PC-9 (cell line): Measurements from ENCODE around the gene STYXL1. TPM values are rescaled to one million over a fixed set of nuclear protein-coding genes. Genes with fewer than 3 reads are reported as not detected.

Experiments
- BruUV-seq: library from RNA; stranded (reverse); fragments of 400-500 nt; replicated peaks from 2 replicates; lab custom pipeline; 2021; lab: Mats Ljungman, UMichigan
- CTCF ChIA-PET: fragments of 300-600 bp; sonication (Branson Sonifier 250); formaldehyde crosslinking; loops from one replicate; lab custom pipeline; 2022; ENCODE audit warnings: antibody characterized with exemption; lab: Charles Lee
- POLR2A ChIA-PET: fragments of 300-600 bp; sonication (Branson Sonifier 250); formaldehyde crosslinking; loops from one replicate; lab custom pipeline; 2022; ENCODE audit warnings: antibody characterized with exemption; ENCODE audit not compliant: unreplicated experiment; lab: Charles Lee
- DNase-seq, 2 experiments: peaks; one replicate each; pipeline versions ENCODE4 v3.0.0 to v3.0.0-alpha.2; 2015 to 2022; ENCODE audit warnings: mixed read lengths in 1 of 2
- H2AFZ ChIP-seq: fragments of 200-600 bp; sonication (generic); 2 replicates; pipeline ENCODE4 v1.8.1; 2017; ENCODE audit warnings: antibody characterized with exemption
- H3F3A ChIP-seq: fragments of 200-600 bp; sonication (generic); 2 replicates; pipeline ENCODE4 v1.8.1; 2017; ENCODE audit warnings: antibody characterized with exemption, mild to moderate bottlenecking, low read depth; ENCODE audit not compliant: insufficient read depth
- H3K27ac ChIP-seq: fragments of 200-600 bp; sonication (generic); 2 replicates; pipeline ENCODE4 v1.6.1; 2016; ENCODE audit warnings: mixed run types
- H3K27me3 ChIP-seq: fragments of 200-600 bp; sonication (generic); 2 replicates; pipeline ENCODE4 v1.6.1; 2016; ENCODE audit warnings: low read depth, mixed run types; ENCODE audit not compliant: insufficient read depth
- H3K36me3 ChIP-seq: fragments of 200-600 bp; sonication (generic); 2 replicates; pipeline ENCODE4 v1.6.1; 2016; ENCODE audit warnings: low read depth, mixed run types
- H3K4me1 ChIP-seq: fragments of 200-600 bp; sonication (generic); replicated peaks from 2 replicates; pipeline ENCODE4 v1.6.1; 2016; ENCODE audit warnings: mixed run types; ENCODE audit not compliant: insufficient read depth
- H3K4me2 ChIP-seq: fragments of 200-600 bp; sonication (generic); 2 replicates; pipeline ENCODE4 v1.6.1; 2017; ENCODE audit warnings: mixed run types
- H3K4me3 ChIP-seq: fragments of 200-600 bp; sonication (generic); 2 replicates; pipeline ENCODE4 v1.6.1; 2016; ENCODE audit warnings: mixed run types
- H3K79me2 ChIP-seq: fragments of 200-600 bp; sonication (generic); 2 replicates; pipeline ENCODE4 v1.6.1; 2017; ENCODE audit warnings: low read depth, mixed run types
- H3K9me2 ChIP-seq: fragments of 200-600 bp; sonication (generic); 2 replicates; pipeline ENCODE4 v1.8.1; 2017; ENCODE audit warnings: mild to moderate bottlenecking; ENCODE audit not compliant: insufficient read depth
- H3K9me3 ChIP-seq: fragments of 200-600 bp; sonication (generic); 2 replicates; pipeline ENCODE4 v1.8.1; 2016; ENCODE audit warnings: low read depth; ENCODE audit not compliant: insufficient read depth
- H4K20me1 ChIP-seq: fragments of 200-600 bp; sonication (generic); 2 replicates; pipeline ENCODE4 v1.8.1; 2017; ENCODE audit not compliant: insufficient read depth
- CTCF ChIP-seq: fragments of 200-600 bp; sonication (generic); conservative IDR thresholded peaks from 2 replicates; pipeline ENCODE4 v1.6.1; 2017; ENCODE audit warnings: mixed run types, antibody characterized with exemption, mild to moderate bottlenecking, moderate library complexity
- EZH2 ChIP-seq: fragments of 200-600 bp; sonication (generic); IDR thresholded peaks from 2 replicates; pipeline ENCODE4 v1.8.0; 2017; ENCODE audit warnings: antibody characterized with exemption, low read depth
- intact Hi-C: fragments of 100-400 bp; cut with micrococcal nuclease; formaldehyde crosslinking; loops from one replicate; pipeline ENCODE4 v1.10.0; 2022; ENCODE audit not compliant: unreplicated experiment
- total RNA-seq: library from RNA; stranded (reverse); gene quantifications from 2 replicates; pipeline ENCODE4 v1.2.3, GENCODE V29; 2021

The STYXL1 gene
- total RNA-seq, 1 experiment from 2014 or later = 77.7 TPM

DNA sequence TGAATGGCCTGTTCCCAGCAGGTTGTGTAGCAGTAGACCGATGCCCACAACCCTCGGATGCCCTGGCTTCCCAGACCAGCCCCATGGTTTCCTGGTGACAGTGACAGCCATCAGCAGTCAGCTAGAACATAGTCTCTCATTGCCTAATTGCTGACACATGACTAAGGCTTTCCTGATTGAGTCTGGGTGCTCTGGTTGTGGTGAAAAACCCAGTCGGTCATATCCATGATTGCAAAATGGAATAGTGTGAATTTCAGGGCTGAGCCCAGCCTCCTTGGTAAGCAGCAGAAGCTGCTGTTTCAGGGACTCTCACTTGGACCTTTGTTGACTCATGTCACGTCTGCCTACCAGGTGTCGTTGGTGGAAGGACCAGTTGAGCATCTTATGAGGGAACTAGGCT, 96.3 kb downstream of the STYXL1 start:
- ChIA-PET POLR2A (interaction anchor here (0.5 kb wide), 1 partner anchor 1372 kb away, joined by 3 read pairs; no protein-coding TSS in a partner anchor), CTCF (no interaction called here)
- Histone ChIP-seq H3K27me3 (no peaks in the 10 kb centered on the region), H3K4me3 (no peak overlapping the region), H3K27ac (no peak overlapping the region), H3K9me3 (peaks cover 2% of the 10 kb centered on the region), H3K79me2 (peaks cover 27% of the 10 kb centered on the region), H4K20me1 (no peaks in the 10 kb centered on the region), H3K4me2 (peak overlapping the region; percentile 34; the same call in 1 of the 2 replicates), H3K36me3 (peaks cover 13% of the 10 kb centered on the region), H2AFZ (no peak overlapping the region), H3F3A (peaks cover 31% of the 10 kb centered on the region), H3K9me2 (no peaks in the 10 kb centered on the region), H3K4me1 (peaks cover 24% of the 10 kb centered on the region)
- peak; percentile 71 to 99 for DNase-seq
- no TSS peak for BruUV-seq
- intact Hi-C loops = no loop called here
- TF ChIP-seq EZH2 (no peak), CTCF (no peak)

DNA sequence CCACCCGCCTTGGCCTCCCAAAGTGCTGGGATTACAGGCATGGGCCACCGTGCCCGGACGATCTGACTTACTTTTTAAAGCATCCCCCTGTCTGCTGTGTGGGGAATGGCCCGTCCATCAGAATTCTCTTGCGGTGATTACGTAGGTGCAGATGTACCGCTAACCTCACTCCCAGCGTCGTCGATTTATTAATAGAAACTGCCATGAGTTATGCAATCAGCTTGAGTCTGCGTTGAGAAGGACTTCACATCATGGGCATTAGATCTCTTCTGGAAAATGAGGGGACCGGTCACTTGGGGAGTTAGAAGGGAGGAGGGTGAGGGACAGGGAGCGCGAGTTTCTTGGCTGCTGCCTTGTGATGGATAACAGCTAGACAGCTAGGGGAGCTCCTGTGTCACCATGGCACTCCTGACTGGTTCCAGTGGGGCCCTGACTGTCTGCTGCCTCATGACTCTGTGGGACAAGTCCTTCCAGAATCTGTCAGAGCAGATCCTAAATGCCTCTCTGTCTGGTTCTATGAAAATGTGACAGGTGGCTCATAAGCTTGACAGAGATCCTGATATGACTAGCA, 97.6 kb downstream of the STYXL1 start:
- H2AFZ ChIP-seq = no peak overlapping the region
- no TSS peak for BruUV-seq
- peaks cover 31% of the 10 kb centered on the region for H3F3A ChIP-seq
- no peaks in the 10 kb centered on the region for H3K9me2 ChIP-seq
- CTCF ChIA-PET = interaction anchor here (0.6 kb wide), 1 partner anchor 38 kb away, joined by 4 read pairs; no protein-coding TSS in a partner anchor
- TF ChIP-seq EZH2 (no peak), CTCF (no peak)
- H3K36me3 ChIP-seq = peaks cover 4% of the 10 kb centered on the region
- POLR2A ChIA-PET = no interaction called here
- H3K4me2 ChIP-seq = no peak overlapping the region
- no peaks in the 10 kb centered on the region for H3K27me3 ChIP-seq
- H4K20me1 ChIP-seq = no peaks in the 10 kb centered on the region
- intact Hi-C loops = no loop called here
- peak overlapping the region; percentile 16; the same call in 1 of the 2 replicates for H3K27ac ChIP-seq
- H3K9me3 ChIP-seq = no peaks in the 10 kb centered on the region
- H3K79me2 ChIP-seq = peaks cover 33% of the 10 kb centered on the region
- no peak overlapping the region for H3K4me3 ChIP-seq
- no peak for DNase-seq
- peaks cover 27% of the 10 kb centered on the region for H3K4me1 ChIP-seq

GRCh38 chr7:75948179-75948578, 99.6 kb downstream of the STYXL1 start:
- Histone ChIP-seq H3K4me2 (no peak overlapping the region), H3K27ac (no peak overlapping the region), H3K79me2 (peaks cover 33% of the 10 kb centered on the region), H2AFZ (no peak overlapping the region), H3F3A (peaks cover 46% of the 10 kb centered on the region), H3K4me3 (no peak overlapping the region), H3K9me2 (no peaks in the 10 kb centered on the region), H3K36me3 (peaks cover 4% of the 10 kb centered on the region; the same call in 1 of the 2 replicates), H3K27me3 (no peaks in the 10 kb centered on the region), H3K4me1 (peaks cover 48% of the 10 kb centered on the region), H4K20me1 (no peaks in the 10 kb centered on the region), H3K9me3 (peaks cover 5% of the 10 kb centered on the region; the same call in 1 of the 2 replicates)
- intact Hi-C loops = no loop called here
- no peak for TF ChIP-seq CTCF
- no peak for TF ChIP-seq EZH2
- no peak for DNase-seq
- BruUV-seq = no TSS peak
- ChIA-PET CTCF (no interaction called here), POLR2A (no interaction called here)

Other genes with a start within 250 kb of the STYXL1 start
- gene CCL24, start 234.2 kb downstream of the STYXL1 start, total RNA-seq = not detected in 2 replicates
- 71.7 and 75.6 TPM in 2 replicates for gene RHBDD2, start 169.0 kb downstream of the STYXL1 start, total RNA-seq
- 151 and 205 TPM in 2 replicates for gene POR, start 132.8 kb downstream of the STYXL1 start, total RNA-seq
- gene TMEM120A, start 53.4 kb downstream of the STYXL1 start, total RNA-seq = 26.9 and 27.0 TPM in 2 replicates
- gene MDH2, start 106 bp upstream of the STYXL1 start, total RNA-seq = 319 and 328 TPM in 2 replicates
- gene SRRM3, start 153.9 kb upstream of the STYXL1 start, total RNA-seq = 0.74 and 1.2 TPM in 2 replicates